ENCODE results near the gene FERMT3.
A peak's percentile ranks its signal among the peaks of the same experiment; 100 is the strongest.

Gene FERMT3

GRCh38 chr11:64185693-64186491 is 20.6 kb upstream of the FERMT3 start, which contains the start of gene STIP1:
Gene STIP1, plus strand, starts transcription at chr11:64186171. Its CDS starts 91 bp downstream, at chr11:64186262.
- CTCF ChIA-PET = interaction anchor here (0.8 to 6.8 kb wide), 10 partner anchors 10 to 186 kb away, joined by 3 to 61 read pairs (median 5); partner anchors contain the start of genes CATSPERZ and FERMT3
- POLR2A ChIA-PET = interaction anchor here (0.7 to 3.9 kb wide), 17 partner anchors 10 to 593 kb away, joined by 3 to 36 read pairs (median 4); partner anchors contain the start of genes BAD, FERMT3, FKBP2 and PRDX5
- TF ChIP-seq CTCF (IDR thresholded peaks at IDR 0.05; ENCODE audit: control extremely low read depth, extremely low read depth, low read depth, missing control alignments) = peak; percentile 22
- DNase-seq (ENCODE audit: extremely low spot score) = peak; percentile 97

- POLR2A ChIA-PET = interaction anchor here (1.1 to 3.9 kb wide), 6 partner anchors 10 to 137 kb away, joined by 3 to 36 read pairs (median 4); partner anchors contain the start of genes FERMT3 and FKBP2
- CTCF ChIA-PET = interaction anchor here (0.7 to 6.8 kb wide), 7 partner anchors 19 to 118 kb away, joined by 3 to 61 read pairs (median 5); partner anchors contain the start of genes CATSPERZ, FERMT3 and PLCB3
- TF ChIP-seq CTCF (IDR thresholded peaks at IDR 0.05; ENCODE audit: control extremely low read depth, extremely low read depth, low read depth, missing control alignments) = no peak
- peak; percentile 7 for DNase-seq (ENCODE audit: extremely low spot score)
Observed at GRCh38 chr11:64186492-64187165, 19.9 kb upstream of the FERMT3 start.

DNA sequence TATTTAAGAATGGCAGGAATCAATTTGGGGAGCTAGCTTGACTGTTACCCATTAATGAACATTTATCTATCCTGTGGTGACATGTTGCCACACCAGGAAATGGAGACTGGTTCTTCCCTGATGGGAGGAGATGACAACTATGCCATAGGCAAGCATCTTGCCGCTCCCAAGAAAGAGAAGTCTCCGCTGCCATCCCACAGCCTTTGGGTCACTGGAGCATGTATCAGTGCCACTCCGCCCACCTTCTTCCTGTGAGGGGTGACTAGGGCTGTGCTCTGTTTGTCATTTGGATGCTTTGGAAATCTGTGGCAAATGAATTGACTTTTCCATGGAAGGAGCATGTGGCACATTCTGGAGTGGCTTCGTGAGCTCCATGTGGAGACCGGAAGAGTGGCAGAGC is 14.1 kb upstream of the FERMT3 start:
- ChIA-PET CTCF (interaction anchor here (3.7 kb wide), 1 partner anchor 13 kb away, joined by 24 read pairs; the partner anchor contains the start of gene FERMT3), POLR2A (interaction anchor here (0.6 to 2.3 kb wide), 2 partner anchors 13 to 213 kb away, joined by 7 to 17 read pairs; partner anchors contain the start of gene FERMT3)
- TF ChIP-seq CTCF (IDR thresholded peaks at IDR 0.05; ENCODE audit: control extremely low read depth, extremely low read depth, low read depth, missing control alignments) = no peak
- no peak for DNase-seq (ENCODE audit: extremely low spot score)

DNA sequence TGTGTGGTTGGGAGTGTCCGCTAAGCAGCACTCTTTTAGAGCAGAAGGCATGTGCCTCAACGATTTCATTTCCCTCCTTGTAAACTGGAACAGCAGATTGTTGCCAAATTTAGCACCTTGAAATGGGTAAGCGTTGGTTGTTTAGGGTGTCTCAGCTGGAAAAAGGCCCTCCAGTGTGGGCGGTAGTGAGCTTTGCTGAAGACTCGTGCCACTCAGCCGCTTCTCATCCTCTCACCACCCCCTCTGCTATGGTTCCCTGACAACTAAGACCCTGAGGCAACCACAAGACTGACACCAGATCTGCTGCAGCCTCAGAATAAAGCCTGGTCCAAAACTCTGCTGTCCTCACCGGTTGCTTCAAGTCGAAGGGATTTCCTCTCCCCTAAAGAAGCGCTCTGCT is 9.9 kb upstream of the FERMT3 start:
- TF ChIP-seq CTCF (IDR thresholded peaks at IDR 0.05; ENCODE audit: control extremely low read depth, extremely low read depth, low read depth, missing control alignments) = no peak

DNA sequence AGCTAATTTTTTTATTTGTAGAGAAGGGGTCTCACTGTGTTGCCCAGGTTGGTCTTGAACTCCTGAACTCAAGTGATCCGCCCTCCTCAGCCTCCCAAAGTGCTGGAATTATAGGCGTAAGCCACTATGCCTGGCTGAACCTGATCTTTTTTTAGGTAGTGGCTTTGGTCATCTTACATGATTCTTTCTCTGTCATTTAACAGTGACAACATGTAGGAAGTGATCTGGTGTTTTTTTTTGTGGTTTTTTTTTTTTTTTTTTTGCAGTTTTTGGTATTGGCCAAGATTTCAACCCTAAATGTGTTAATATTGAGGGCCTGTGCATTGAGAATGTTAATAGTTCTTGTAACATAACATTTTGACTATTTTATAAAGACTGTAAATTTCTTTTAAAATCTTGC is 8.0 kb upstream of the FERMT3 start:
- CTCF ChIA-PET = interaction anchor here (14.6 kb wide), 1 partner anchor 104 kb away, joined by 219 read pairs; the partner anchor contains the start of genes CATSPERZ and ESRRA
- POLR2A ChIA-PET = no interaction called here
- TF ChIP-seq CTCF (IDR thresholded peaks at IDR 0.05; ENCODE audit: control extremely low read depth, extremely low read depth, low read depth, missing control alignments) = no peak
- no peak for DNase-seq (ENCODE audit: extremely low spot score)

More for the DNA sequence above, 9.9 kb upstream of the FERMT3 start:
- CTCF ChIA-PET = interaction anchor here (1.0 to 14.6 kb wide), 3 partner anchors 9 to 106 kb away, joined by 3 to 219 read pairs (median 24); partner anchors contain the start of genes CATSPERZ, ESRRA and FERMT3
- DNase-seq (ENCODE audit: extremely low spot score) = no peak
- POLR2A ChIA-PET = interaction anchor here (1.9 kb wide), 1 partner anchor 11 kb away, joined by 5 read pairs; the partner anchor contains the start of gene STIP1

- CTCF ChIA-PET = interaction anchor here (14.6 kb wide), 1 partner anchor 101 kb away, joined by 219 read pairs; the partner anchor contains the start of genes CATSPERZ and ESRRA
- no peak for DNase-seq (ENCODE audit: extremely low spot score)
- TF ChIP-seq CTCF (IDR thresholded peaks at IDR 0.05; ENCODE audit: control extremely low read depth, extremely low read depth, low read depth, missing control alignments) = no peak
- POLR2A ChIA-PET = interaction anchor here (1.7 kb wide), 1 partner anchor 16 kb away, joined by 5 read pairs; the partner anchor contains the start of gene STIP1
Observed at GRCh38 chr11:64201543-64201942, 5.0 kb upstream of the FERMT3 start.
